NCI-H1417 treated with DMSO at 0.1 percent for 48 hours (cell line): ENCODE data around the gene AKT3.
"Not testable (repeated sequence)": the region's sequence is repeated elsewhere in the genome, so short reads cannot be mapped to it uniquely, and the experiment has no call there.

Experiments
- DNase-seq: peaks from one replicate; lab custom pipeline; 2025; lab: John Stamatoyannopoulos, UW

Gene AKT3

DNA sequence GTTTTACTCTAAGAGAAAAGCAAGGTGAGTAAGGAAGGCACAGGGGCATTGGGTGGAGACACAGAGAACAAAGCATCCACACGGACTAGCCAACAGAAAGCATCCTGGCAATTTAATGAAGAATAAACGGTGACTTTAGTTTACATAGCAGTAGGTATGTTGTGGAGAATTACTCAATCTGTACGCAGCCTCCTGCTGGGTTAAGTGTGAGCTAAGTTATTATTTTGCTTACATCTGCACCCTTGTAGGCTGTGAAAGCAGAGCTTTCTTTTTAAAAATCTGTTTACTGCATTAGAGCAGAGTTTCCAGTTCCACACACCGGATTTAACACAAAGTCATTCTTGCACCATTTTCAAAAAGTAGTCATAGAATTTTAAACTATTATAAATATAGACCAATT, 144.5 kb downstream of the AKT3 start:
- DNase-seq, result peak; percentile 90

DNA sequence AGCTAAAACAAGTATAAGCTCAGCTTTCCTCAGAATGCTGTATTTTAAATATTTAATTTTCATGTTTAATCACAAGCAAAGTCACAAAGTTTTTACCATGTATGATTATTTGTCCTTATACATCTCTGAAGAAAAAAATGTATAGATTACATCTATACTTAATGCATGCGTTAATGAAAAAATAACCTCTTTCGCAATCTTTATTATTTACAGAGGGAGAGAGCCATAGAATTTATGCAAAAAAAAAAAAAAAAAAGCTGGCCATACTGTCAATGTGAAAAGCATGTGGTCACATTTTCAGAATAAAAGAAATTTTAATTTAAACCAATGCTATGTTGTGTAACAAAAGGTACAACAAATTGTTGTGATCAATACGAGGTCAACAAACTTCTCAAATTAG, 148.2 kb downstream of the AKT3 start:
- no peak for DNase-seq

DNA sequence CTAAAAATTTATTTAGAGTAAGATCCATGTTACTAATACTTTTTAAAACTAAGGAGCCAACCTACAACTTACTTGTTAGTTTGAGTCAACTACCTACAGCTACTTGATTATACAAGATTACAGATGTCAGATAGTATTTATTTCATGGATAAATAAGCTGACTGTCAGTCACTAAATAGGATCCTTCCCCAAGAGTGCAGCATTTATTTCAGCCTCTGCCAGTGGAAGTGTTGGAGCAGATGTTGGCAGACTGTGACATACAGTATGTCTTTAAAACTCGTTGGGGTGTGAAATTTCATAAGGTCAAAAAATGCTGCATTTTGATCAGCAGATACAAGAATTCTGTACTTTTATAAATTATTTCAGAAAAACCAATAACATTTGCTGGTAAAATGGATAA, 156.2 kb downstream of the AKT3 start:
- no peak for DNase-seq

DNA sequence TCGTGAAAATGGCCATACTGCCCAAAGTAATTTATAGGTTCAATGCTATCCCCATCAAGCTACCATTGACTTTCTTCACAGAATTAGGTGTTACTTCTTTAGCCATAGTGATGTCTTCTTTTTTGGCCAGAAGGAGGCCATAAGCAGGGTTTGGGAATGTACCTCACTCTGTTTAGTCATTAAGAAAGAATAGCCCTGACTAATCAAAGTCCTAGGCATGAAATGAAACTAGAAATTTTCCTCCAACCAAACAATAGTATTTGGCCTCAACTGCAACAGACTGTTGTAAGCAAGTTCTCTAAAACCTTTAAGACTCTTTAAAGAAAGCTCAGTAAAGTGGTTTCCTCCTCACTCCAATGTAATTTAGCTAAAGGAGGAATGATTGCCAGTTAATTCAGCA, 163.9 kb downstream of the AKT3 start:
- DNase-seq, result no peak

DNA sequence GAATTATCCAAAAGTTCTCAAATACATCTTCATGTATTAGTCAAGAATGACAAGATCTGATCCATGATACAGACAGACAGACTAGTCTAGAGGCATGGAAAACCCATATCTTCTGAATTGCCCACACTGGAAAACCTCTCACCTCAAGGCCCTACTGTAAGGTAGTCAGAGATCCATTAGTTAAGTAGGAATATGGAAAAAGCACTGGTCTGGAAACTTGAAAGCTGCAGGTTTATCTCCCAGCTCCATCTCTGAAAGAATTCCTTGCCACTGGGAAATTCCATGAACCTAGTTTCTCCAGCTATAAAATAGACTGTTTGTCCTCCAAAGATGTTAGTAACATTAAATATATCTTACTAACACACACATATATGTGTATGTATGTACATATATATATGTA, 169.2 kb downstream of the AKT3 start:
- DNase-seq, result no peak

DNA sequence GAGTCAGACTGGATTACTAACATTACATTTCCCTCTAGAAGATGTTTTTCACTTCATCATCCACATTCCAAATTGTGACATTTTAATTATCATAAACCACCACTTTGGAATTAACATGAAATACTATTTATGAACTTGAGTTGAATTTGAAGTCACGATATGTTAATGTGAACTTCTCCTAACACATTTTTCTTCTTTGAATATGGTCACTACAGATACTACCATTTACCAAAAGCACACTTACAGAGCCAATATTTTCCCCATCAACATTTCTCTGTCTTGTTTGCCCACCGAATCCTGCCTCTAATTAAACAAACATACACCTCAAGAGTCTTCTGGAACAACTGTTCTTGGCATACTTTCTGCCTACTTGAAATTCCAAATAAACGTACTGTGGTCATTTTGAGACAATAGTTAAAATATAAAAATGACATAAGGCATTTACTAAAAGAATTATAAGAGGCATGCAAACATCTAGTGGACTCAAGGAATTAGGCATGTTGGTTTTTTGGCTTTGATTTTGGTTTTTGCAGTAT, 177.4 kb downstream of the AKT3 start:
- DNase-seq, result no peak

DNA sequence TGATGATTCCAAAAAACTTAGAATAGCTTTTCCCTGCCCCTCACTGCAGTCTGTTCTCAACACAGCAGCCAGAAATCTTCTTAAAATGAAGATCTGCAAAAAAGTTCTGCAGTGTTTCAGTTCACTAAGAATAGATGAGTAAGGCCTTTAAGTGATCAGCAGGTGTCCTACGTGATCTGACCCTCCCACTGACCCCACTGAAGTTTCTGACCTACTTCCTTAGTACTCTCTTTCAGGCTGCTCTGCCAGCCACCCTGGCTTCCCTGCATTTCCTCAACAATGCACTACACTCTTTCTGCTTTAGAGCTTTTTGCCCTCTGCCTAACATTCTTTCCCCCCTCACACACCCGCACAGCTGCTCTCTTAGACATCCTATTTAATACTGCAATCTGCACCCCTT, 182.5 kb downstream of the AKT3 start:
- no peak for DNase-seq

DNA sequence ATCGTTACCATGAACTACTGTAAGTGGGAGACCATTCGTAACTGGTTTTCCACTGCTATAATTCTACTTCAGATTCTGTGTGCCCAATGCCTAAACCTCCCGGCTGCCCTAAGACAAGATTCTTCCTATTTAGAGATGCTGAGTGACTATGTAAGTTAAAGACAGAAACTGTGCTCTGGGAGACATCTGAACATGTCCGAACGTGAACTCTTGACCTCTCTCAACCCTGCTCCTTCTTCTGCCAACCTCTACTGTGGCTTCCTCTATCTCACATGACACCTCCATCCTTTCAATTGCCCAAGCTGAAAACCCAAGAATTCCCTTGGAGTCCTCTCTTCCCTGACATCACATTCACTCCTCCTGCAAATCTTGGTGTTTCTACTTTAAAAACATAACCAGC, 182.9 kb downstream of the AKT3 start:
- DNase-seq, result no peak

DNA sequence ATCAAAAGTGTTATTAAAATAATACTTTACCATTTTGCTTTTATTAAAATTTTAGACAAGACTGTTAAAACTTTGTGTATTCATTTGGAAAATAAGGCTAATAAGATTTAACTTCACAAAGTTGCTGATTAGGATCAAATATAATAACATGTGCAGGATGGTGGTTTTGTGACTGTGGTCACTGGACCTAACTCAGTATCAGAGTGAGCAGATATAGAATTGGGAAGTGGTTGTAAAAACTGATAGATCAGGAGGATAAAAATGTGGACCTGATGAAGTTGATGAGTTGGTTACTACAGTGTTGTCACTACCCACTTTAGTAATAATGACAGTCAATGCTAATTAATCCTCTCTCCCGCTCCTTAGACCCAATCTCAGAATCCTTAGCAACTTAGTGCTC, 186.4 kb downstream of the AKT3 start:
- no peak for DNase-seq

DNA sequence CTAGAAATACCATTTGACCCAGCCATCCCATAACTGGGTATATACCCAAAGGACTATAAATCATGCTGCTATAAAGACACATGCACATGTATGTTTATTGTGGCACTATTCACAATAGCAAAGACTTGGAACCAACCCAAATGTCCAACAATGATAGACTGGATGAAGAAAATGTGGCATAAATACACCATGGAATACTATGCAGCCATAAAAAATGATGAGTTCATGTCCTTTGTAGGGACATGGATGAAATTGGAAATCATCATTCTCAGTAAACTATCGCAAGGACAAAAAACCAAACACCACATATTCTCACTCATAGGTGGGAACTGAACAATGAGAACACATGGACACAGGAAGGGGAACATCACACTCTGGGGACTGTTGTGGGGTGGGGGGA, 187.9 kb downstream of the AKT3 start:
- DNase-seq, result not testable (repeated sequence)

DNA sequence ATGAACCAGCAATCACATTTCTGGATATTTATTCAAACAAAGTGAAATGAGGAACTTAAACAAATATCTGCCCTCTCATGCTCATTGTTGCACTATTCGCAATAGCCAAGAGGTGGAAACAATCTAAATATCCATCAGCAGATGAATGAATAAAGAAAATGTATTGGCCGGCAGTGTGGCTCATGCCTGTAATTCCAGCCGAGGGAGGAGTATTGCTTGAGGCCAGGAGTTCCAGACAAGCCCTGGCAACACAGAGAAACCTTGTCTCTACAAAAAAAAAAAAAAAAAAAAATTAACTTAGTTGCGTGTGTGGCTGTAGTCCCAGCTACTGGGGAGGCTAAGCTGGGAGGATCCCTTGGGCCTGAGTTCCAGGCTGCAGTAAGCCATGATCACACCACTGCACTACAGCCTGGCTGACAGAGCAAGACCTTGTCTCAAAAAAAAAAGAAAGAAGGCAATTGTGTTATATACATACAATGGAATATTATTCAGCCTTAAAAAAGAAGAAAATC, 191.4 kb downstream of the AKT3 start:
- DNase-seq, result no peak

DNA sequence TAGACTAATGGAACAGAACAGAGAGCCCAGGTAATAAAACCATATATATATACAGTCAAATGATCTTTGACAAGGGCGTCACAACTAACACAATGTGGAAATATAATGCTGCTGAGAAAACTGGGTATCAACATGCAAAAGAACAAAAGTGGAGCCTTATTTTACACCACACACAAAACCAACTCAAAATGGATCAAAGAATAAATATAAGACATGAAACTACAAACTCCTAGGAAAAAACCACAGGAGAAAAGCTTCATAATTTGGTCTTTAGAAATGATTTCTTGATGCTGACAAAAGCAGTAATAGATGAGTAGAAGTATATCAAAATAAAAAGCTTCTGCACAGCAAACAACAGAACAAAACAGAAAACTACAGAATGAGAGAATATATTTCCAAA, 192.2 kb downstream of the AKT3 start:
- no peak for DNase-seq

DNA sequence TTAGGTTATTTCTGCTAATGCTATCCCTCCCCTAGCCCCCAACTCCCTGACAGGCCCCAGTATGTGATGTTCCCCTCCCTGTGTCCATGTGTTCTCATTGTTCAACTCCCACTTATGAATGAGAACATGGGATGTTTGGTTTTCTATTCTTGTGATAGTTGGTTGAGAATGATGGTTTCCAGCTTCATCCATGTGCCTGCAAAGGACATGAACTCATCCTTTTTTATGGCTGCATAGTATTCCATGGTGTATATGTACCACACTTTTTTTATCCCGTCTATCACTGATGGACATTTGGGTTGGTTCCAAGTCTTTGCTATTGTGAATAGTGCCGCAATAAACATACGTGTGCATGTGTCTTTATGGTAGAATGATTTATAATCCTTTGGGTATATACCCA, 200.5 kb downstream of the AKT3 start:
- DNase-seq, result not testable (repeated sequence)

DNA sequence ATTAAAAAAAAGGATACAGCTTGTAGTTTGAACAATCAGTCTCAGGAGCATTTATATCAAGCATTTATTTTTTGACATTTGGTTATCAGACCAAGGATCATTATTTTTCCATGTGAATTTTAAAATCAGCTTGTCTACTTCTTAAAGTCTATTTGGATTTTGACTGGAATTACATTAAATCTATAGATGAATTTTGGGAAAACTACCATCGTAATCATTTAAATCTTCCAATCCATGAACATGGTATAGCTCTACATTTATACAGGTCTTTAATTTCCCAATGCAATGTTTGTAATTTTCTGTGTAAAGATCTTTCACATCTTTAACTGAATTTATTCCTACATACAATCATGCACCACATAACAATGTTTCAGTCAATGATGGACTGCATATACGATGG, 203.2 kb downstream of the AKT3 start:
- no peak for DNase-seq

DNA sequence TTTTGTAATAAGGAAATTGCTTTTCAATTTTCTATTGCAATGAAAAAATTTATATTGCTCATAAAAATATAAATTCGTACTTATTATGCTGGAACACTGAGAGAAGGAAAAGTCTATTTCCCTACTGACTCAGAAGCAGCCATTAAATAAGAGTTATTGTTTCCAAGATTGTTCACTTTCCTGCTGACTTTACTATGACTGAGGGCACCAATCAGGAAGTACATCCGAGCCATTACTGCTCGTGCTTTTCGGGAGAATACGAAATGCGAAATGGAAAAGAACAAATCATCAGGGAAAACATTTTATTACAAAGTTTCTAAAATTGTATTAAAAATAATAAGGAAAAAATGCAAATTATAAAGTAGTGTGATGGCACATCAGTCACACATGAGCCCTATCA, 204.8 kb downstream of the AKT3 start:
- DNase-seq, result no peak

DNA sequence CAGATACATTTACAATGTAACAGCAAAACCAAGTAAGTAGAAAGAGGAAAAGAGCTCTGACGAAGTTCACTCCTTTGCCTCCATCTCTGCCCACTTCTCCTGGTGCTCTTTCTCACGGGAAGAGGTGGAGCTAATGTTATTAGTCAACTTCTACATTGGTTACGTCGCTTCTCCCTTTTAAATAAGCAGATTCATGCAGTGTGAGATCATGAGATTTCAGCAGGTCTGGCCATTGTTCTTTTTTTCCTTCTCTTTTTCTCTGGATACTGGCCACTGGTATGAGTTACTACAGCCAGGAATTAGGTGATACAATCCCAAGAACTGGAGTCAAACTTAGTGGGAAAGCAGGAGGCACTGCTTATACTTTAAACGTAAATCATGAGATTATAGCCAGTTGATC, 207.1 kb downstream of the AKT3 start:
- DNase-seq, result no peak

DNA sequence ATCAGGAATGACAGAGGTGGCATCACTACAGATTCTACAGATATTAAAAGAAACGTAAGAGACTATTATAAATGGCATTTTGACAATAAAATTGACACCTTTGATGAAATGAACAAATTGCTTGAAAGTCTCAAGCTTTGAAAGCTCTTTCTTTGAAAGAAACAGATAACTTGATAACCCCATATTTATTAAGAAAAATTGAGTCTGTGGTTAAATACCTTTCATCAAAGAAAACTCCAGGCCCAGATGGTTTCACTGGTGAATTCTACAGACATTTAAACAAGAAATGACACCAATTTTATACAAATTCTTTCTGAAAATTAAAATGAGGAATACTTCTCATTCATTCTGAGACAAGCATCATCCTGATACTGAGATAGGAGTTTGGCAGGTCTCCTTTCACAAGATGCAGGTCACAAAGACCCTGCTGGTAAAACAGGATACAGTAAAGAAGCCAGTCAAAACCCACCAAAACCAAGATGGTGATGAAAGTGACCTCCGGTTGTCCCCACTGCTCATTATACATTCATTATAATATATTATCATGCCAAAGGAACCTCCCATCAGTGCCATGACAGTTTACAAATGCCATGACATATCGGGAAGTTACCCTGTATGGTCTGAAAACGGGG, 210.9 kb downstream of the AKT3 start:
- DNase-seq, result no peak

DNA sequence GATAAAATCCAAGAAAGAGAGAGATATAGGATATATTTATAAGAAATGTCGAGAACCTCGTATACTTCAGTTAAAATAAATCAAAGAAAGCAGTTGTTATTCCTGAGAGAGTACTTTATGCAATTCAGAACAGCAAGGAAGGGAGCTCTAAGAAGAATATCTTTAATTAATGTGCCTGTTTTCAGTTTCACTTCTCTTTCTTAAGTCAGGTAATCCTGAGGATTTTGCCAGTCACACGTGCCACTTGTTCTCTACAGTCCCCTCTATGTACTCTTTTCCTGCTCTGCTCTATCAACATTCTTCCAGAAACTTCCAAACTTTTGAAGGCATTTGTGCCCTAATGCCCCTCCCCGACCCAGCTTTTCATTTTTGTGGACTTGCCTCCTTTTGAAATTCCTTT, 211.9 kb downstream of the AKT3 start:
- no peak for DNase-seq

DNA sequence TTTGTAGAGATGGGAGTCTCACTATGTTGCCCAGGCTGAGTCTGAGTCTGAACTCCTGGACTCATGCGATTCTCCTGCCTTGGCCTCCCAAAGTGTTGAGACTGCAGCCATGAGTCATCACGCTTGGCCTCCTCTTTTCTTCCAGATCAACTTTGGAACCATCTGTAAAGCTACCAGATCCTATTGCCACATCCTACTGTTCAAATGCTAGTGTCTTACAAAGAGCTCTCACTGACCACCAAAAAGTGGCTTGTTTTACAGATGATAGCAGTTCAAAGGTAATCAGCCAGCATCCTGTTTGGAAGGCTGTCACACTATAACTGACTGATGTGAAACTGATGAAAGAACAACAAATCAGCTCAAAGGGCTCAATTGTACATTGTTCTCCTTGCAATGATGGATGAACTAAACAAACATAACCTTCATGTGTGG, 221.6 kb downstream of the AKT3 start:
- DNase-seq, result no peak

DNA sequence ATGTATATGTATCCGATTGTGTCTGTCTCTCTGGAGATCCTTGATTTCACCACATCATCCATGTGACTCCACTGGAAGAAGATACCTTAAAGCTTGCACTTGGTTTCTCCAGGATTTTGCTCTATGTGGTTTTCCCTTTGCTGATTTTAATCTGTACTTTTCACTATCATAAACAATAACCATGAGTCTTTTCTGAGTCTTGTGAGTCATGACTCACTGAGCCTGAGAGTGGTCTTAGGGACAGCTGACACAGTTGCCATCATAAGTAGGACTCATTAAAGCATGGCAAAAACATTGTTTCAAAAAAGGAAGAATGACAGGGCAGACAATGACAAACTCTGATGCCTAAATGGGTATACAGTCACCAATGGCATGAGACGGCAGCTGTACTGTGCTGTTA, 226.2 kb downstream of the AKT3 start:
- no peak for DNase-seq

DNA sequence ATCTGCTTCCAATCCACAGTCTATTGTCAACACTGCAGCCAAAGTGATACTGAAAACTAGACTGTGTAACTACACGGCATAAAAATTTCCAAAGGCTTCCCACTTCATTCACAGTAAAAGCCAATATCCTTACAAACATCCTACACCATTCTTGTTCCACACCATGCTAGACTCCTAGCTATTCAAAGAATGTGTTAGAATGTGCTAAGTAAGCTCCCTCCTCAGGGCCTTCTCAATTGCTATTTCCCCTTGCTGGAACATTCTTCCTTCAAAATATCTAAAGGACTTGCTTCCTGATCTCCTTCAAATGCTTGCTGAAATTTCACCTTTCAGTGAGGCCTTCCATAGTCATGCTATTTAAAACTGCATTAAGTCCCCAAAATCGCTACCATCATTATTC, 228.1 kb downstream of the AKT3 start:
- no peak for DNase-seq

DNA sequence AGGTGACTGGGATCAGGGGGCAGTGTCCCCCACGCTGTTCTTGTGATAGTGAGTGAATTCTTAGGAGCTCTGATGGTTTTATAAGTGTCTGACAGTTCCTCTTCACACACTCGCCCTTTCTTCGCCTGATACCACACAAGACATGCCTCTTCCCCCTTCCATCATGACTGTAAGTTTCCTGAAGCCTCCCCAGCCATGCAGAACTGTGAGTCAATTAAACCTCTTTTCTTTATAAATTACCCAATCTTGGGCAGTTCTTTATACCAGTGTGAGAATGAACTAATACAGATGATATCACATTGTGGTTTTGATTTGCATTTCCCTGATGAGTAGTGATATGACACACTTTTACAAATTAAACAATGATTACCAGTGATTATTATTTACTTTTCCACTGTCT, 229.9 kb downstream of the AKT3 start:
- no peak for DNase-seq

DNA sequence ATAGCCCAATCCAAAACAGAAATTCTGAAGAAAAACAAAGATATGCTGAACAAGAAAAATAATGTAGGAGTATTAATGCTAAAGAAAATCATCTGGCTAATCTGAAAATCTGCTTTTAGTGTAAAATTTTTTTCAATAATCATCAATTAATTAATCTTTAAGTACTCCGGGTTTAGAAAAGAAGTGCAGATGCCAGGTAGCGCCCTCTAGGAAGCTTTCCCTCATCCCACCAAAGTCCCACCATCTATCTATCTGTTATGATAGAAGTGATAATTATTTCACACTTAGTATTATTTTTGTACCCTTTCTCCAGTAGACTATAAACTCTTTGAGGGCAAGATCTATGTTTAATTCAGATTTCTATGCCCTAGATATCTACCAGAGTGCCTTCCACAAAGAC, 240.3 kb downstream of the AKT3 start:
- DNase-seq, result no peak

DNA sequence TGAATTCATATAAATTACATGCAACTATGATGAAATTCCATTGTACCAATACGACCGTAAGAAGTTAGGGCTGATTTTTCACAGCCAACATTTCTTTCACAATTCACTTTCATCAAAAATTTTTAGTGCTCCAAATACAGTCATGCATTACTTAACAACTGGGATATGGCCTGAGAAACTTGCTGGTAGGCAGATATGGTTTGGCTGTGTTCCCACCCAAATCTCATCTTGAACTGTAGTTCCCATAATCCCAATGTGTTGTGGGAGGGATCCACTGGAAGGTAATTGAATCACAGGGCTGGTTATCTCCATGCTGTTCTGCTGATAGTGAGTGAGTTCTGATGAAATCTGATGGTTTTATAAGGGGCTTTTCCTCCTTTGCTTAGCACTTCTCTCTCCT, 244.4 kb downstream of the AKT3 start:
- no peak for DNase-seq
